ENCODE measurements around the gene GID8. TPM values are rescaled to one million over a fixed set of nuclear protein-coding genes. Genes with fewer than 3 reads are reported as not detected.

Gene GID8
- total RNA-seq, 1 donor from 2014 or later, result 35.8 TPM

DNA sequence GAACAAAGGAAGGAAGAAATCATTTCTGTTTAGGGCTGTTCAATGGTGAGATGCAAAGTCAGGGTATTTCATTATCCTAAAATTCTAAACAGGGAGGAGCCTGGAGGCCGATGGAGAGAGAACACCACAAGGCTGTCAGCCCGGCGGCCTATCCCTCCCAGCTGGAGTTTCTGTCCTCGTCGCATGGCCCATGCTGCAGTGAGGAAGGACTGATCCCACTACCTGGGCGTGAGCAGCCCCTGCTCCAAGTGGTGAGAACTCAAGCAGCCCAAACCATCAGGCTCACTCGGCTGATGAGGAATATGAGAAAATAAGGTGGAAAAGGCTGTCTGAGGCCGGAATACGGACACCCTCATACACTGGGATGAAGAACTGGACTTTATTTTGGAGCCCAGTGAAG is 42.4 kb upstream of the GID8 start:
- Mint-ChIP-seq H3K27ac (ENCODE audit: unreplicated experiment) (no peak overlapping the region), H3K27me3 (ENCODE audit: unreplicated experiment) (no peaks in the 10 kb centered on the region), H3K4me1 (ENCODE audit: unreplicated experiment) (peaks cover 4% of the 10 kb centered on the region), H3K4me3 (ENCODE audit: unreplicated experiment) (no peak overlapping the region), H3K36me3 (ENCODE audit: unreplicated experiment) (peaks cover 42% of the 10 kb centered on the region), H3K9me3 (ENCODE audit: unreplicated experiment) (no peaks in the 10 kb centered on the region)
- TF ChIP-seq CTCF (IDR thresholded peaks at IDR 0.05), result no peak
- no peak for DNase-seq (ENCODE audit: extremely low spot score, unreplicated experiment)

GRCh38 chr20:62896526-62896925 is 41.4 kb upstream of the GID8 start:
- DNase-seq (ENCODE audit: extremely low spot score, unreplicated experiment), result no peak
- no peak overlapping the region for H3K4me3 Mint-ChIP-seq (ENCODE audit: unreplicated experiment)
- peaks cover 38% of the 10 kb centered on the region for H3K36me3 Mint-ChIP-seq (ENCODE audit: unreplicated experiment)
- no peak for TF ChIP-seq CTCF (IDR thresholded peaks at IDR 0.05)
- peaks cover 6% of the 10 kb centered on the region for H3K4me1 Mint-ChIP-seq (ENCODE audit: unreplicated experiment)
- H3K27me3 Mint-ChIP-seq (ENCODE audit: unreplicated experiment), result no peaks in the 10 kb centered on the region
- no peak overlapping the region for H3K27ac Mint-ChIP-seq (ENCODE audit: unreplicated experiment)
- no peaks in the 10 kb centered on the region for H3K9me3 Mint-ChIP-seq (ENCODE audit: unreplicated experiment)

DNA sequence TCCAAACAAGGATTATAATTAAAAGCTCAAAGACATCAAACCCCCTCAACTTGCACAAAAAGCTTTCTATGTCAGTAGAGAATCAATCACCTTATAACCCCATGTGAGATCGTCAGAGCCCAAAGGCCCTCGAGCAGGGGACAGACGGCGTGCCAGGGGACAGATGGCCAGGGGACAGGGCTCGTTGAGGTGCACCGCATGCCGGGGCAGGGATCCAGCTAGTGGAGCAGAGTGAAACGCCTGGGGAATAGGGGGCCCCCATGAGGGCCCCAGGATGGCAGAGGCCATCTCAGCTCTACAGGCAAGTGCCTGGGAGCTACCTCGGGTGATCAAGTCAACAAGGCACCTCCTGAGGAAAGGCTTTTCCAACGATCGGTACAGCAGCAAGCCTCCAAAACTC is 40.3 kb upstream of the GID8 start:
- H3K27ac Mint-ChIP-seq (ENCODE audit: unreplicated experiment), result no peak overlapping the region
- H3K27me3 Mint-ChIP-seq (ENCODE audit: unreplicated experiment), result no peaks in the 10 kb centered on the region
- H3K36me3 Mint-ChIP-seq (ENCODE audit: unreplicated experiment), result peaks cover 34% of the 10 kb centered on the region
- no peaks in the 10 kb centered on the region for H3K9me3 Mint-ChIP-seq (ENCODE audit: unreplicated experiment)
- TF ChIP-seq CTCF (IDR thresholded peaks at IDR 0.05), result no peak
- no peak overlapping the region for H3K4me3 Mint-ChIP-seq (ENCODE audit: unreplicated experiment)
- peaks cover 6% of the 10 kb centered on the region for H3K4me1 Mint-ChIP-seq (ENCODE audit: unreplicated experiment)
- no peak for DNase-seq (ENCODE audit: extremely low spot score, unreplicated experiment)

- no peak overlapping the region for H3K4me3 Mint-ChIP-seq (ENCODE audit: unreplicated experiment)
- peaks cover 6% of the 10 kb centered on the region for H3K4me1 Mint-ChIP-seq (ENCODE audit: unreplicated experiment)
- no peaks in the 10 kb centered on the region for H3K9me3 Mint-ChIP-seq (ENCODE audit: unreplicated experiment)
- H3K36me3 Mint-ChIP-seq (ENCODE audit: unreplicated experiment), result peaks cover 29% of the 10 kb centered on the region
- peak overlapping the region; percentile 23 for H3K27ac Mint-ChIP-seq (ENCODE audit: unreplicated experiment)
- no peaks in the 10 kb centered on the region for H3K27me3 Mint-ChIP-seq (ENCODE audit: unreplicated experiment)
- no peak for TF ChIP-seq CTCF (IDR thresholded peaks at IDR 0.05)
- DNase-seq (ENCODE audit: extremely low spot score, unreplicated experiment), result no peak
These were observed 39.6 kb upstream of the GID8 start for GRCh38 chr20:62898093-62898964.

DNA sequence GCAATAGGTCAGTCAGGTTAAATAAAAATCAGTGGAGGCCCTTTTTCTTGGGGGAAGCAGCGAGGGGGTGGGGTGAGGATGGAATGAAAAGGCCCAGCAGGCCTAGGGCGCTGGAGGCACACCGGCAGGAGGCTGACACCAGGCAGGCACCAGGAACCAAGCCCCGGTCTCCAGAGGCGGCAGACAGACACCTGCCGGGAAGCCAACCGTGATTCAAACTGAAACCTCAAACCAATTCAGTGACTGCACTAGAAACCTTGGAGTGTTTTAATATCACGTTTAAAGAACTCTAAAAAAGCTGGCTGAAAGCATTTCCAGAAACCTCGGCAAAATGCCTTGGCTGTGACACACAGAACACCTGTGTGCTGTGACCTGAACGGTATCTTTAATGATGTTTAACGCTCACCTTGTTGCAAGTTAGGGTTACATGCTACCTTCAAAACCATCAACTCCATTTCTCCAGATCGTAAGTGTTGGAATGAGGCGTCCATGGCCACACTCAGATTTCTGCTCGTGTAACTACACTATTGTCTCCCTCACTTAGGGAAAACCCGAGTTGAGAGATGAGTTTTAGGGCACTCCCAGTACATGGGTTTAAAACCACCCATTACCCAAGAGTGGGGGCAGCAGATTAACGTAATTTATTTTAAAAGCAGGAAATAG is 38.8 kb upstream of the GID8 start:
- H3K27ac Mint-ChIP-seq (ENCODE audit: unreplicated experiment), result no peak overlapping the region
- H3K4me1 Mint-ChIP-seq (ENCODE audit: unreplicated experiment), result peaks cover 10% of the 10 kb centered on the region
- no peak for TF ChIP-seq CTCF (IDR thresholded peaks at IDR 0.05)
- peaks cover 28% of the 10 kb centered on the region for H3K36me3 Mint-ChIP-seq (ENCODE audit: unreplicated experiment)
- DNase-seq (ENCODE audit: extremely low spot score, unreplicated experiment), result no peak
- no peak overlapping the region for H3K4me3 Mint-ChIP-seq (ENCODE audit: unreplicated experiment)
- no peaks in the 10 kb centered on the region for H3K9me3 Mint-ChIP-seq (ENCODE audit: unreplicated experiment)
- no peaks in the 10 kb centered on the region for H3K27me3 Mint-ChIP-seq (ENCODE audit: unreplicated experiment)

Measured in osteocyte (in vitro differentiated cells).